ENCODE data around the gene SGMS2. TPM values are rescaled to one million over a fixed set of nuclear protein-coding genes. Genes with fewer than 3 reads are reported as not detected.
A peak's percentile ranks its signal among the peaks of the same experiment; 100 is the strongest.

SGMS2 gene
- total RNA-seq (2022) (77.8 and 85.3 TPM in 2 replicates), Bru-seq, nascent RNA (percentile 96 among the genes with signal in this experiment), BruChase-seq, experiment 1, labeled RNA remaining after a 6-hour chase (percentile 94 among the genes with signal in this experiment), BruChase-seq, experiment 2, labeled RNA remaining after a 2-hour chase (percentile 92 among the genes with signal in this experiment)
- long read RNA-seq, full-length matches to known transcripts = 16 of 85 reads
- long read RNA-seq, partial matches to known transcripts = 7 of 85 reads
- long read RNA-seq, other reads (novel, unspliced or antisense) = 62 of 85 reads

GRCh38 chr4:107824350-107825071, at the start of gene SGMS2:
TSS of gene SGMS2 (plus strand) at chr4:107824932. CDS start at chr4:107895554, 70,622 bp downstream.
- DNase-seq (ENCODE audit: unreplicated experiment) = peak; percentile 96
- no peaks in the 10 kb centered on the region for H3K9me3 Mint-ChIP-seq (ENCODE audit: unreplicated experiment)
- no peaks in the 10 kb centered on the region for H3K36me3 Mint-ChIP-seq (ENCODE audit: insufficient read depth, unreplicated experiment)
- CTCF ChIA-PET = interaction anchor here (0.7 to 2.3 kb wide), 9 partner anchors 35 to 292 kb away, joined by 3 to 26 read pairs (median 5); no protein-coding TSS in a partner anchor
- peak within 1 kb of the TSS; percentile 94 for H3K4me3 Mint-ChIP-seq (ENCODE audit: unreplicated experiment)
- peak within 1 kb of the TSS; percentile 100 for H3K27ac Mint-ChIP-seq (ENCODE audit: low read depth, unreplicated experiment)
- no peaks in the 10 kb centered on the region for H3K27me3 Mint-ChIP-seq (ENCODE audit: insufficient read depth, unreplicated experiment)
- intact Hi-C loops (cut with micrococcal nuclease) = loop anchor here (1.0 to 2.0 kb wide), 4 partner anchors 38 to 89 kb away; no protein-coding TSS in a partner anchor
- TF ChIP-seq CTCF (IDR thresholded peaks at IDR 0.05; ENCODE audit: unreplicated experiment) = no peak
- H3K4me1 Mint-ChIP-seq (ENCODE audit: insufficient read depth, unreplicated experiment) = peaks cover 30% of the 10 kb centered on the region
- no TSS peak for BruUV-seq (replicated peaks)
- POLR2A ChIA-PET = interaction anchor here (0.9 to 16.6 kb wide), 29 partner anchors 8 to 825 kb away, joined by 3 to 373 read pairs (median 6); partner anchors contain the start of genes CYP2U1, HADH, OSTC and PAPSS1

GRCh38 chr4:107777890-107778289, 46.8 kb upstream of the SGMS2 start:
- TF ChIP-seq CTCF (IDR thresholded peaks at IDR 0.05; ENCODE audit: unreplicated experiment) = no peak
- ChIA-PET POLR2A (interaction anchor here (1.4 kb wide), 1 partner anchor 47 kb away, joined by 9 read pairs; the partner anchor contains the start of gene SGMS2), CTCF (no interaction called here)
- no peaks in the 10 kb centered on the region for H3K27me3 Mint-ChIP-seq (ENCODE audit: insufficient read depth, unreplicated experiment)
- H3K9me3 Mint-ChIP-seq (ENCODE audit: unreplicated experiment) = peaks cover 1% of the 10 kb centered on the region
- H3K4me1 Mint-ChIP-seq (ENCODE audit: insufficient read depth, unreplicated experiment) = no peaks in the 10 kb centered on the region
- no peak for DNase-seq (ENCODE audit: unreplicated experiment)
- no peak overlapping the region for H3K4me3 Mint-ChIP-seq (ENCODE audit: unreplicated experiment)
- no TSS peak for BruUV-seq (replicated peaks)
- H3K27ac Mint-ChIP-seq (ENCODE audit: low read depth, unreplicated experiment) = no peak overlapping the region
- intact Hi-C loops (cut with micrococcal nuclease) = no loop called here
- no peaks in the 10 kb centered on the region for H3K36me3 Mint-ChIP-seq (ENCODE audit: insufficient read depth, unreplicated experiment)

GRCh38 chr4:107778784-107779530, 45.8 kb upstream of the SGMS2 start:
- H3K4me1 Mint-ChIP-seq (ENCODE audit: insufficient read depth, unreplicated experiment) = no peaks in the 10 kb centered on the region
- no peaks in the 10 kb centered on the region for H3K27me3 Mint-ChIP-seq (ENCODE audit: insufficient read depth, unreplicated experiment)
- ChIA-PET POLR2A (interaction anchor here (1.2 to 1.4 kb wide), 2 partner anchors 46 to 122 kb away, joined by 3 to 9 read pairs; partner anchors contain the start of gene SGMS2), CTCF (interaction anchor here (0.9 kb wide), 1 partner anchor 15 kb away, joined by 3 read pairs; no protein-coding TSS in a partner anchor)
- no peak overlapping the region for H3K4me3 Mint-ChIP-seq (ENCODE audit: unreplicated experiment)
- H3K9me3 Mint-ChIP-seq (ENCODE audit: unreplicated experiment) = no peaks in the 10 kb centered on the region
- no peak overlapping the region for H3K27ac Mint-ChIP-seq (ENCODE audit: low read depth, unreplicated experiment)
- no TSS peak for BruUV-seq (replicated peaks)
- intact Hi-C loops (cut with micrococcal nuclease) = no loop called here
- DNase-seq (ENCODE audit: unreplicated experiment) = no peak
- H3K36me3 Mint-ChIP-seq (ENCODE audit: insufficient read depth, unreplicated experiment) = no peaks in the 10 kb centered on the region
- TF ChIP-seq CTCF (IDR thresholded peaks at IDR 0.05; ENCODE audit: unreplicated experiment) = no peak

Measured in MCF 10A (cell line).